Astrocyte (in vitro differentiated cells and primary cell): ENCODE data around the gene SLC38A1. TPM values are rescaled to one million over a fixed set of nuclear protein-coding genes. Genes with fewer than 3 reads are reported as not detected.

Experiments used
- DNase-seq: peaks from one replicate; pipeline ENCODE4 v3.0.0-alpha.2; 2010; ENCODE audit warnings: low read depth
- FAIRE-seq: peaks from 2 replicates; lab custom pipeline; 2011; peaks lifted over from hg19 to GRCh38; lab: Jason Lieb, UNC
- H2AFZ ChIP-seq: 2 replicates; pipeline ENCODE4 v1.6.0; 2012; ENCODE audit warnings: low read depth, low read length, inconsistent platforms
- H3K27ac ChIP-seq: 2 replicates; pipeline ENCODE4 v1.5.1; 2011; ENCODE audit warnings: low read depth, low read length, inconsistent platforms
- H3K27me3 ChIP-seq: 2 replicates; pipeline ENCODE4 v1.6.0; 2011; ENCODE audit warnings: low read length, inconsistent platforms; ENCODE audit not compliant: insufficient read depth
- H3K36me3 ChIP-seq: 2 replicates; pipeline ENCODE4 v1.5.1; 2011; ENCODE audit warnings: low read length, inconsistent platforms; ENCODE audit not compliant: insufficient read depth
- H3K4me1 ChIP-seq: 2 replicates; pipeline ENCODE4 v1.5.1; 2011; ENCODE audit warnings: low read length, inconsistent platforms; ENCODE audit not compliant: insufficient read depth
- H3K4me2 ChIP-seq: 2 replicates; pipeline ENCODE4 v1.6.0; 2012; ENCODE audit warnings: low read length, inconsistent platforms
- H3K4me3 ChIP-seq: 2 replicates; pipeline ENCODE4 v1.5.1; 2011; ENCODE audit warnings: low read depth, mild to moderate bottlenecking, low read length, inconsistent platforms; ENCODE audit not compliant: insufficient read depth
- H3K79me2 ChIP-seq: 2 replicates; pipeline ENCODE4 v1.6.0; 2012; ENCODE audit warnings: mild to moderate bottlenecking, low read length, inconsistent platforms; ENCODE audit not compliant: insufficient read depth
- H3K9ac ChIP-seq: 2 replicates; pipeline ENCODE4 v1.6.0; 2012; ENCODE audit warnings: mild to moderate bottlenecking, low read length, inconsistent platforms
- H3K9me3 ChIP-seq: 2 replicates; pipeline ENCODE4 v1.5.1; 2012; ENCODE audit warnings: low read depth, mild to moderate bottlenecking, low read length, inconsistent platforms; ENCODE audit not compliant: insufficient read depth
- H4K20me1 ChIP-seq: 2 replicates; pipeline ENCODE4 v1.6.0; 2012; ENCODE audit warnings: low read length, inconsistent platforms; ENCODE audit not compliant: insufficient read depth
- H3K27ac Mint-ChIP-seq: one replicate; pipeline ENCODE4 v1.8.0; 2021; ENCODE audit warnings: mild to moderate bottlenecking, mixed read lengths; ENCODE audit not compliant: unreplicated experiment
- H3K27me3 Mint-ChIP-seq: one replicate; pipeline ENCODE4 v1.8.0; 2021; ENCODE audit warnings: low read depth, mixed read lengths; ENCODE audit not compliant: unreplicated experiment
- H3K36me3 Mint-ChIP-seq: one replicate; pipeline ENCODE4 v1.8.0; 2021; ENCODE audit warnings: low read depth, mixed read lengths; ENCODE audit not compliant: unreplicated experiment
- H3K4me1 Mint-ChIP-seq: one replicate; pipeline ENCODE4 v1.8.0; 2021; ENCODE audit warnings: low read depth, mixed read lengths; ENCODE audit not compliant: unreplicated experiment
- H3K4me3 Mint-ChIP-seq: one replicate; pipeline ENCODE4 v1.8.0; 2021; ENCODE audit warnings: mild to moderate bottlenecking, moderate library complexity, mixed read lengths; ENCODE audit not compliant: unreplicated experiment
- H3K9me3 Mint-ChIP-seq: one replicate; pipeline ENCODE4 v1.8.0; 2021; ENCODE audit warnings: mild to moderate bottlenecking, mixed read lengths; ENCODE audit not compliant: unreplicated experiment
- EZH2 ChIP-seq: IDR thresholded peaks from 2 replicates; pipeline ENCODE4 v1.6.1; 2012; ENCODE audit warnings: mild to moderate bottlenecking, low read length, inconsistent platforms; ENCODE audit not compliant: insufficient read depth
- total RNA-seq: library from RNA; stranded (reverse); gene quantifications from 2 replicates; pipeline ENCODE4 v1.2.1, GENCODE V29; 2021
- TF ChIP-seq, protein P1 (sequence below): IDR thresholded peaks from 2 replicates; pipeline ENCODE4 v1.5.1; 2011; ENCODE audit warnings: low read depth, mild to moderate bottlenecking, inconsistent platforms, low read length, moderate library complexity; ENCODE audit not compliant: insufficient read depth

SLC38A1 gene
- total RNA-seq, 1 donor from 2014 or later = 160 TPM

DNA sequence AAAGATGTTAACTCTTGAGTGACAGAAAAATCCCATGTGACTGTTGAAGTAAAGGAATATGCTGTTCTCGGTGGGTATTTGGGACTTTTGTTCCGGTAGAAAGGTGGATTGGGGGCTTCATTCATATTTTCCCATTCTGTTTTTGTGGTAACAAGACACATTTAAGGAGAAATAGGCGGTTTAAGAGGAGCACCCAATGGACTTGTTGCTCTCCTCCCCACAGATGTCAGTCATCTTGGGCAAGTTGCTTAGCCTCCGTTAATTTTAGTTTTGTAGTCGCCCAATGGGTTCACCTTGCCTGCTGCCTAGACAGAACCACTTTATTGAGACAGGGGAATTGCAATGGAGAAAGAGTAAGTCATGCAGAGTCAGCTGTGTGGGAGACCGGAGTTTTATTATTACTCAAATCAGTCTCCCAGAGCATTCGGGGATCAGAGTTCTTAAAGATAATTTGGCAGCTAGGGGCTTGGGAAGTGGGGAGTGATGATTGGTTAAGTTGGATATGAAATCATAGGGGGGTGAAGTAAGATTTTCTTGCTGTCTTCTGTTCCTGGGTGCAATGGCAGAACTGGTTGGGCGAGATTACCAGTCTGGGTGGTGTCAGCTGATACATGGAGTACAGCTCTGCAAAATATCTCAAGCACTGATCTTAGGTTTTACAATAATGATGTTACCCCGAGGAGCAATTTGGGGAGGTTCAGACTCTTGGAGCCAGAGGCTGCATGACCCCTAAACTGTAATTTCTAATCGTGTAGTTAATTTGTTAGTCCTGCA, 50.3 kb downstream of the SLC38A1 start:
- peaks cover 27% of the 10 kb centered on the region for H3K4me1 ChIP-seq
- Mint-ChIP-seq H3K27ac (peak overlapping the region; percentile 75), H3K4me1 (peaks cover 53% of the 10 kb centered on the region), H3K4me3 (no peak overlapping the region), H3K27me3 (no peaks in the 10 kb centered on the region), H3K36me3 (peaks cover 17% of the 10 kb centered on the region), H3K9me3 (no peaks in the 10 kb centered on the region)
- H3K9ac ChIP-seq = no peak overlapping the region
- TF ChIP-seq EZH2 = no peak
- TF ChIP-seq, protein P1, sequence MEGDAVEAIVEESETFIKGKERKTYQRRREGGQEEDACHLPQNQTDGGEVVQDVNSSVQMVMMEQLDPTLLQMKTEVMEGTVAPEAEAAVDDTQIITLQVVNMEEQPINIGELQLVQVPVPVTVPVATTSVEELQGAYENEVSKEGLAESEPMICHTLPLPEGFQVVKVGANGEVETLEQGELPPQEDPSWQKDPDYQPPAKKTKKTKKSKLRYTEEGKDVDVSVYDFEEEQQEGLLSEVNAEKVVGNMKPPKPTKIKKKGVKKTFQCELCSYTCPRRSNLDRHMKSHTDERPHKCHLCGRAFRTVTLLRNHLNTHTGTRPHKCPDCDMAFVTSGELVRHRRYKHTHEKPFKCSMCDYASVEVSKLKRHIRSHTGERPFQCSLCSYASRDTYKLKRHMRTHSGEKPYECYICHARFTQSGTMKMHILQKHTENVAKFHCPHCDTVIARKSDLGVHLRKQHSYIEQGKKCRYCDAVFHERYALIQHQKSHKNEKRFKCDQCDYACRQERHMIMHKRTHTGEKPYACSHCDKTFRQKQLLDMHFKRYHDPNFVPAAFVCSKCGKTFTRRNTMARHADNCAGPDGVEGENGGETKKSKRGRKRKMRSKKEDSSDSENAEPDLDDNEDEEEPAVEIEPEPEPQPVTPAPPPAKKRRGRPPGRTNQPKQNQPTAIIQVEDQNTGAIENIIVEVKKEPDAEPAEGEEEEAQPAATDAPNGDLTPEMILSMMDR = no peak
- H3K79me2 ChIP-seq = peaks cover 2% of the 10 kb centered on the region
- no peaks in the 10 kb centered on the region for H4K20me1 ChIP-seq
- FAIRE-seq (no peak), DNase-seq (no peak)
- H2AFZ ChIP-seq = no peak overlapping the region
- H3K27me3 ChIP-seq = no peaks in the 10 kb centered on the region
- no peak overlapping the region for H3K27ac ChIP-seq
- H3K36me3 ChIP-seq = no peaks in the 10 kb centered on the region
- H3K4me2 ChIP-seq = no peak overlapping the region
- no peak overlapping the region for H3K4me3 ChIP-seq
- H3K9me3 ChIP-seq = no peaks in the 10 kb centered on the region

DNA sequence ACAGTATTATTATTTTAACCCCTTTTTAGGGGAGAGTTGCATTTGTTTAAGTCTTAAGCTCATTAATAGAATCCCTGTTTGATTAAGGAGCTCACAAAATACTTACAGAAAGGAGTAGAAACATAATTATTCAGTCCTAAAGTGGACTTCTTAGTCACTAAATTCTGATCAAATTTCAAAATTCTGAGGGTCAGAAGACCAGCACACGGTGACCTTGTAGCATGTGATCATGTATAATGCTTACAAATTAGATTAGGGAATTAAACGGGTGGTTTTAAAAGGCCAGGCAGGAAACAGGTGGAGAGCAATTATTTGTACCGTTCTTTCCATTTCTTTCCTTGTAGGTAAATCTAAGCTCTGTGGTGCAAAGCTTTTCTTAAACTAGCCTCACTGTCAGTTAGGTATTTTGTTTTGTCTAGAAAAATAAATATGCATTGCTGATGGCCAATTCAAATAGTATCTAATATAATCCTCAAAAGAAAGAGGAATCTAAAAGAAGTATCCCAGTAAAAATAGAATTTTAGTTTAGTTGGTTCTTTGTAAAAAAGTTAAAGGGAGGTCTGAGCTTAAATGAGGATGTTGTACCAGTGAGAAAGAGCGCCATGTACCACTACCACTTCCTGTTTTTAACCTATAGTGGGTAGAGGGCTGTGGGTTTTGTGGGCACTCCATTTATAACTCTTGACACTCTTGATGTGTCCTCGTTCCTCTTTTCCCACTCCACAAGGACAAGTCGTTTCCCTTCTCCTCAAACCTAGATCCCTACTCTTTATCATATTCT, 51.1 kb downstream of the SLC38A1 start:
- Histone ChIP-seq H2AFZ (no peak overlapping the region), H3K27ac (no peak overlapping the region), H3K79me2 (no peaks in the 10 kb centered on the region), H4K20me1 (no peaks in the 10 kb centered on the region), H3K4me2 (no peak overlapping the region), H3K9me3 (no peaks in the 10 kb centered on the region), H3K4me1 (peaks cover 27% of the 10 kb centered on the region), H3K9ac (no peak overlapping the region), H3K4me3 (no peak overlapping the region), H3K27me3 (no peaks in the 10 kb centered on the region), H3K36me3 (peaks cover 2% of the 10 kb centered on the region)
- DNase-seq = no peak
- no peak for TF ChIP-seq EZH2
- TF ChIP-seq, protein P1 = no peak
- H3K27ac Mint-ChIP-seq = no peak overlapping the region
- peaks cover 19% of the 10 kb centered on the region for H3K36me3 Mint-ChIP-seq
- H3K4me3 Mint-ChIP-seq = no peak overlapping the region
- no peak for FAIRE-seq
- no peaks in the 10 kb centered on the region for H3K27me3 Mint-ChIP-seq
- no peaks in the 10 kb centered on the region for H3K9me3 Mint-ChIP-seq
- H3K4me1 Mint-ChIP-seq = peaks cover 53% of the 10 kb centered on the region
